Large intestine (tissue), 3 donors: ENCODE measurements around the gene KCNS3. TPM values are rescaled to one million over a fixed set of nuclear protein-coding genes. Genes with fewer than 3 reads are reported as not detected.

Source experiments
- DNase-seq, 2 donors: peaks; one replicate each; pipeline versions ENCODE4 v3.0.0 to v3.0.0-alpha.2; 2013
- H3K27ac ChIP-seq: one replicate; pipeline ENCODE4 v1.5.1; 2013; ENCODE audit warnings: low read length
- H3K27me3 ChIP-seq: 2 replicates; pipeline ENCODE4 v1.6.1; 2013; ENCODE audit warnings: low read length; ENCODE audit not compliant: control insufficient read depth, insufficient read depth
- H3K36me3 ChIP-seq: 2 replicates; pipeline ENCODE4 v1.6.1; 2013; ENCODE audit warnings: low read length; ENCODE audit not compliant: control insufficient read depth, insufficient read depth
- H3K4me1 ChIP-seq: one replicate; pipeline ENCODE4 v1.6.1; 2013; ENCODE audit warnings: low read length; ENCODE audit not compliant: control insufficient read depth, insufficient read depth
- H3K4me3 ChIP-seq: one replicate; pipeline ENCODE4 v1.5.1; 2013; ENCODE audit warnings: low read length
- H3K9me3 ChIP-seq: one replicate; pipeline ENCODE4 v1.6.1; 2013; ENCODE audit warnings: mild to moderate bottlenecking, low read depth, low read length, moderate library complexity; ENCODE audit not compliant: control insufficient read depth
- WGBS: methylation state at CpG from one replicate; pipeline ENCODE4 v1.1.5; 2013; ENCODE audit warnings: low lambda C conversion rate; ENCODE audit not compliant: insufficient coverage; 5-methylcytosine and 5-hydroxymethylcytosine counted together
- polyA plus RNA-seq: library from polyadenylated mRNA; unstranded; fragments of 120-200 nt; gene quantifications from one replicate; pipeline ENCODE4 v1.2.1, GENCODE V29; 2013

The KCNS3 gene
- polyA plus RNA-seq, 1 donor, result 7.8 TPM

- no peak for DNase-seq
- Histone ChIP-seq H3K4me3 (no peak overlapping the region), H3K36me3 (no peaks in the 10 kb centered on the region), H3K9me3 (no peaks in the 10 kb centered on the region), H3K27ac (no peak overlapping the region), H3K4me1 (peaks cover 6% of the 10 kb centered on the region), H3K27me3 (peaks cover 60% of the 10 kb centered on the region)
- WGBS, result no CpG with 5 or more reads among the region's 4 CpGs
These were observed 1.9 kb upstream of the KCNS3 start for GRCh38 chr2:17876590-17876989.

GRCh38 chr2:17877811-17878280 is 621 bp upstream of the KCNS3 start:
- no peak for DNase-seq
- peaks cover 6% of the 10 kb centered on the region for H3K4me1 ChIP-seq
- no CpG with 5 or more reads among the region's 28 CpGs for WGBS
- no peaks in the 10 kb centered on the region for H3K9me3 ChIP-seq
- H3K36me3 ChIP-seq, result no peaks in the 10 kb centered on the region
- H3K27ac ChIP-seq, result no peak overlapping the region
- peaks cover 59% of the 10 kb centered on the region for H3K27me3 ChIP-seq
- peak overlapping the region; percentile 45 for H3K4me3 ChIP-seq

GRCh38 chr2:17879137-17879912 is 858 bp downstream of the KCNS3 start:
- no peaks in the 10 kb centered on the region for H3K9me3 ChIP-seq
- H3K36me3 ChIP-seq, result no peaks in the 10 kb centered on the region
- peak overlapping the region; percentile 64 for H3K27ac ChIP-seq
- peaks cover 6% of the 10 kb centered on the region for H3K4me1 ChIP-seq
- H3K4me3 ChIP-seq, result peak overlapping the region; percentile 67
- peaks cover 50% of the 10 kb centered on the region for H3K27me3 ChIP-seq
- DNase-seq, result peak; percentile 79 to 91
- WGBS, result no CpG with 5 or more reads among the region's 49 CpGs

GRCh38 chr2:17879913-17880274 is 1.4 kb downstream of the KCNS3 start:
- Histone ChIP-seq H3K36me3 (no peaks in the 10 kb centered on the region), H3K4me3 (peak overlapping the region; percentile 67), H3K27me3 (peaks cover 47% of the 10 kb centered on the region), H3K27ac (no peak overlapping the region), H3K4me1 (peaks cover 6% of the 10 kb centered on the region), H3K9me3 (no peaks in the 10 kb centered on the region)
- DNase-seq, result peak; percentile 14 to 51
- WGBS, result no CpG with 5 or more reads among the region's 9 CpGs

GRCh38 chr2:17892770-17893534 is 14.5 kb downstream of the KCNS3 start:
- no peaks in the 10 kb centered on the region for H3K9me3 ChIP-seq
- H3K36me3 ChIP-seq, result no peaks in the 10 kb centered on the region
- peak; percentile 42 to 68 for DNase-seq
- peaks cover 3% of the 10 kb centered on the region for H3K4me1 ChIP-seq
- no peak overlapping the region for H3K4me3 ChIP-seq
- no CpG with 5 or more reads among the region's 10 CpGs for WGBS
- H3K27me3 ChIP-seq, result no peaks in the 10 kb centered on the region
- H3K27ac ChIP-seq, result no peak overlapping the region

- Histone ChIP-seq H3K4me1 (peaks cover 3% of the 10 kb centered on the region), H3K4me3 (no peak overlapping the region), H3K27ac (no peak overlapping the region), H3K9me3 (no peaks in the 10 kb centered on the region), H3K27me3 (no peaks in the 10 kb centered on the region), H3K36me3 (no peaks in the 10 kb centered on the region)
- WGBS, result no CpG with 5 or more reads among the region's 1 CpG
- DNase-seq, result no peak
These were observed 15.5 kb downstream of the KCNS3 start for GRCh38 chr2:17894005-17894404.

GRCh38 chr2:17894556-17894955 is 16.1 kb downstream of the KCNS3 start:
- peaks cover 3% of the 10 kb centered on the region for H3K4me1 ChIP-seq
- H3K4me3 ChIP-seq, result no peak overlapping the region
- H3K27me3 ChIP-seq, result no peaks in the 10 kb centered on the region
- WGBS, result no CpG with 5 or more reads among the region's 2 CpGs
- H3K36me3 ChIP-seq, result no peaks in the 10 kb centered on the region
- no peak for DNase-seq
- no peak overlapping the region for H3K27ac ChIP-seq
- H3K9me3 ChIP-seq, result no peaks in the 10 kb centered on the region

- DNase-seq, result no peak
- WGBS, result no CpG with 5 or more reads among the region's 4 CpGs
- Histone ChIP-seq H3K4me1 (no peaks in the 10 kb centered on the region), H3K27me3 (no peaks in the 10 kb centered on the region), H3K4me3 (no peak overlapping the region), H3K36me3 (no peaks in the 10 kb centered on the region), H3K9me3 (no peaks in the 10 kb centered on the region), H3K27ac (no peak overlapping the region)
These were observed 21.4 kb downstream of the KCNS3 start for GRCh38 chr2:17899871-17900270.

- DNase-seq, result no peak
- no peak overlapping the region for H3K27ac ChIP-seq
- H3K4me3 ChIP-seq, result no peak overlapping the region
- H3K36me3 ChIP-seq, result no peaks in the 10 kb centered on the region
- no peaks in the 10 kb centered on the region for H3K4me1 ChIP-seq
- no peaks in the 10 kb centered on the region for H3K27me3 ChIP-seq
- no CpG with 5 or more reads among the region's 5 CpGs for WGBS
- H3K9me3 ChIP-seq, result no peaks in the 10 kb centered on the region
These were observed 22.8 kb downstream of the KCNS3 start for GRCh38 chr2:17901246-17901645.

- WGBS, result 36% methylated on average over 5 of the region's 5 CpGs
- DNase-seq, result peak; percentile 41 to 76
- Histone ChIP-seq H3K27ac (no peak overlapping the region), H3K4me3 (no peak overlapping the region), H3K36me3 (no peaks in the 10 kb centered on the region), H3K27me3 (no peaks in the 10 kb centered on the region), H3K9me3 (no peaks in the 10 kb centered on the region), H3K4me1 (no peaks in the 10 kb centered on the region)
These were observed 32.5 kb downstream of the KCNS3 start for GRCh38 chr2:17910980-17911379.
